GM23248 (cell line): ENCODE data around the gene TUBGCP4.

Experiments used
- EZH2 ChIP-seq: fragments of 200-600 bp; sonication (generic); IDR thresholded peaks from 2 replicates; pipeline ENCODE4 v1.6.1; 2018; ENCODE audit warnings: antibody characterized with exemption, mild to moderate bottlenecking; ENCODE audit not compliant: insufficient read depth, poor library complexity, severe bottlenecking
- EZH2phosphoT487 ChIP-seq: fragments of 200-600 bp; sonication (generic); IDR thresholded peaks from 2 replicates; pipeline ENCODE4 v1.6.1; 2018; ENCODE audit warnings: antibody characterized with exemption, moderate library complexity, mild to moderate bottlenecking, low read depth; ENCODE audit not compliant: insufficient read depth

- TF ChIP-seq EZH2, result no peak
- TF ChIP-seq EZH2phosphoT487, result no peak
Observed at GRCh38 chr15:43325039-43325684, 45.7 kb upstream of the TUBGCP4 start.
